ENCODE measurements around the gene VSIG8. TPM values are rescaled to one million over a fixed set of nuclear protein-coding genes. Genes with fewer than 3 reads are reported as not detected.
A peak's percentile ranks its signal among the peaks of the same experiment; 100 is the strongest.

Gene VSIG8
- total RNA-seq, 6 donors from 2014 or later: 0.34 TPM; not detected in 5

- ATAC-seq (ENCODE audit: low FRiP score in 2 of 2) (no peak), DNase-seq (no peak)
- TF ChIP-seq, protein P1, sequence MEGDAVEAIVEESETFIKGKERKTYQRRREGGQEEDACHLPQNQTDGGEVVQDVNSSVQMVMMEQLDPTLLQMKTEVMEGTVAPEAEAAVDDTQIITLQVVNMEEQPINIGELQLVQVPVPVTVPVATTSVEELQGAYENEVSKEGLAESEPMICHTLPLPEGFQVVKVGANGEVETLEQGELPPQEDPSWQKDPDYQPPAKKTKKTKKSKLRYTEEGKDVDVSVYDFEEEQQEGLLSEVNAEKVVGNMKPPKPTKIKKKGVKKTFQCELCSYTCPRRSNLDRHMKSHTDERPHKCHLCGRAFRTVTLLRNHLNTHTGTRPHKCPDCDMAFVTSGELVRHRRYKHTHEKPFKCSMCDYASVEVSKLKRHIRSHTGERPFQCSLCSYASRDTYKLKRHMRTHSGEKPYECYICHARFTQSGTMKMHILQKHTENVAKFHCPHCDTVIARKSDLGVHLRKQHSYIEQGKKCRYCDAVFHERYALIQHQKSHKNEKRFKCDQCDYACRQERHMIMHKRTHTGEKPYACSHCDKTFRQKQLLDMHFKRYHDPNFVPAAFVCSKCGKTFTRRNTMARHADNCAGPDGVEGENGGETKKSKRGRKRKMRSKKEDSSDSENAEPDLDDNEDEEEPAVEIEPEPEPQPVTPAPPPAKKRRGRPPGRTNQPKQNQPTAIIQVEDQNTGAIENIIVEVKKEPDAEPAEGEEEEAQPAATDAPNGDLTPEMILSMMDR (IDR thresholded peaks at IDR 0.05): no peak
- no peak for TF ChIP-seq POLR2A (IDR thresholded peaks at IDR 0.05)
- TF ChIP-seq EP300 (IDR thresholded peaks at IDR 0.05): no peak
- no peak for TF ChIP-seq POLR2AphosphoS5 (IDR thresholded peaks at IDR 0.05)
- Histone ChIP-seq H3K4me1 (peaks cover 0 to 11% (median 8%) of the 10 kb centered on the region in 4 donors), H3K27me3 (no peaks in the 10 kb centered on the region), H3K9me3 (no peaks in the 10 kb centered on the region), H3K27ac (no peak overlapping the region), H3K4me3 (no peak overlapping the region), H3K36me3 (no peaks in the 10 kb centered on the region)
- 92 to 93% methylated on average over 4 to 5 of the region's 5 CpGs for WGBS, 2 donors
These were observed 8.2 kb upstream of the VSIG8 start for GRCh38 chr1:159870704-159871103.

DNA sequence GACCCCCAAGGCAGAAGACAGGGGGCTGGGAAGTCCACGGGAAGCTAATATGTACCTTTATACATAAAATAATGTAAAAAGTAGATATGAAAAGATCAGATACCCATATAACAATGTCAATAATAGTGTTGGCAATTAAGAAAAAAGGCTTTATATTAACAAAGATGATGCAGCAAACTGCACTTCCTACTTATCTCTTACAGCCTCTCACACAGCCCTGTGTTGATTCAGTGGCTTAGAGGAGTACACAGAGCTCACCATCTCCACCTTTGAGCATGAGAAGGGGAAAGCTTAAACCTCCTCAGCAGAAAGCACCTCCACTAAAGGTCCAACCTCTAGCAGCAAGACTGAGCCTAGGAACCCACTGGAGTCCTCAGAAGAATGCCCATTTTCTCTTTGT is 7.2 kb upstream of the VSIG8 start:
- H3K36me3 ChIP-seq: no peaks in the 10 kb centered on the region
- TF ChIP-seq POLR2AphosphoS5 (IDR thresholded peaks at IDR 0.05) (no peak), EP300 (IDR thresholded peaks at IDR 0.05) (no peak)
- TF ChIP-seq, protein P1 (IDR thresholded peaks at IDR 0.05): no peak
- DNase-seq: no peak
- no peaks in the 10 kb centered on the region for H3K27me3 ChIP-seq
- no peaks in the 10 kb centered on the region for H3K9me3 ChIP-seq
- ATAC-seq (ENCODE audit: low FRiP score in 2 of 2): no peak
- 73 to 88% methylated on average over 1 of the region's 1 CpG for WGBS, 2 donors
- no peak overlapping the region for H3K4me3 ChIP-seq
- H3K4me1 ChIP-seq: peaks cover 0 to 11% (median 8%) of the 10 kb centered on the region in 4 donors
- no peak overlapping the region for H3K27ac ChIP-seq

DNA sequence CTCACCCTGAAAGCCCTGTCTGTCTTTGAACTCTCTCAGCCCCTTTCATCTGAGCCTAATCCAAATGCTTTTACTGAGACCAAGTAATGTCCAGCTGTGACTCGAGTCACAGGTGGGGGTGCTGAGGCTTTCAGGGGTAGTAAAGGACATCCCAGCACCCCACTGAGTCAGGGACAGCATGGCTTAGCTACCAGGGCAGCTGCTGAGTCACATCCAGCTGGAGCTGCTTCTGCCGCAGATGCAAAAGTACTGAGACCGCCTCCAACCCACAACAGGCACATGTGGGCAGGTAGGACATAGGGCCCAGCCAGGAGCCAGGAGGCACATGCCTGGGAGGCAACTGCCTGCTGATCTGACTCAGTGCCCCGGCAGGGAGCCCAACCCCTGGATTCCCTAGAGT is 6.7 kb upstream of the VSIG8 start:
- no peak for ATAC-seq (ENCODE audit: low FRiP score in 2 of 2)
- Histone ChIP-seq H3K27me3 (no peaks in the 10 kb centered on the region), H3K4me1 (peaks cover 0 to 11% (median 8%) of the 10 kb centered on the region in 4 donors), H3K27ac (no peak overlapping the region), H3K9me3 (no peaks in the 10 kb centered on the region), H3K4me3 (no peak overlapping the region), H3K36me3 (no peaks in the 10 kb centered on the region)
- DNase-seq: no peak
- 59 to 63% methylated on average over 4 of the region's 4 CpGs for WGBS, 2 donors
- TF ChIP-seq POLR2A (IDR thresholded peaks at IDR 0.05): no peak
- no peak for TF ChIP-seq EP300 (IDR thresholded peaks at IDR 0.05)
- TF ChIP-seq POLR2AphosphoS5 (IDR thresholded peaks at IDR 0.05): no peak
- TF ChIP-seq, protein P1 (IDR thresholded peaks at IDR 0.05): no peak

- H3K27ac ChIP-seq: no peak overlapping the region
- no peak for ATAC-seq (ENCODE audit: low FRiP score in 2 of 2)
- WGBS, 2 donors: 51 to 93% methylated on average over 3 of the region's 3 CpGs
These were observed 6.3 kb upstream of the VSIG8 start for GRCh38 chr1:159868766-159869165.

GRCh38 chr1:159867664-159868026 is 5.2 kb upstream of the VSIG8 start:
- H3K9me3 ChIP-seq: no peaks in the 10 kb centered on the region
- peak overlapping the region in 3 of 4 donors; percentile 26 to 47 (median 33) for H3K27ac ChIP-seq
- WGBS, 2 donors: 42 to 45% methylated on average over 6 to 9 of the region's 9 CpGs
- no peaks in the 10 kb centered on the region for H3K27me3 ChIP-seq
- H3K36me3 ChIP-seq: no peaks in the 10 kb centered on the region
- TF ChIP-seq, protein P1 (IDR thresholded peaks at IDR 0.05): no peak
- TF ChIP-seq POLR2A (IDR thresholded peaks at IDR 0.05): peak in 1 of 4 donors; percentile 36
- H3K4me3 ChIP-seq: no peak overlapping the region
- peak; percentile 57 to 90 for ATAC-seq (ENCODE audit: low FRiP score in 2 of 2)
- DNase-seq: peak; percentile 66 to 87
- H3K4me1 ChIP-seq: peaks cover 0 to 11% (median 8%) of the 10 kb centered on the region in 4 donors

More at GRCh38 chr1:159868766-159869165, 6.3 kb upstream of the VSIG8 start:
- DNase-seq: no peak
- no peak overlapping the region for H3K4me3 ChIP-seq
- H3K9me3 ChIP-seq: no peaks in the 10 kb centered on the region
- no peak for TF ChIP-seq POLR2A (IDR thresholded peaks at IDR 0.05)
- TF ChIP-seq EP300 (IDR thresholded peaks at IDR 0.05): no peak
- TF ChIP-seq, protein P1 (IDR thresholded peaks at IDR 0.05): no peak
- TF ChIP-seq POLR2AphosphoS5 (IDR thresholded peaks at IDR 0.05): no peak
- peaks cover 0 to 11% (median 8%) of the 10 kb centered on the region in 4 donors for H3K4me1 ChIP-seq
- H3K27me3 ChIP-seq: no peaks in the 10 kb centered on the region
- H3K36me3 ChIP-seq: no peaks in the 10 kb centered on the region

All from upper lobe of left lung (tissue), 6 donors.